ENCODE results near the gene DDX10.

DDX10 gene

DNA sequence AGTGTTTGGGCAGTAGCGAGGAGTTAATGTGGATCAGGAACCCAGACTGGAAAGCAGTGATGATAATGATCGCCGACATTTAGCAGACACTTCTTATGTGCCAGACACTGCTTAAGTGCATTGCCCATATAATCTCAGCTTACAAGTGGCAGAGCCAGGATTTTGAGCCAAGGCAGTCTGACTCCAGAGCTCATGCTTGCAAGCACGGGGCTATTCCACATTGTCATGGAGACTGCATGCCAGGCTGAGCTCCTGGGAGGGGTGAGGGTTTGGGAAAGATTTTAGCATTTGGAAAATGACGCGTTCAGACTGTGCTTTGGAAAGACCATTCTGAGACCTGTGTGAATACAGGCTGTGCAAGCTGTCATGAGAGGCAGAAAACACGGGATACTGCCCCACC lies 302.7 kb downstream of the DDX10 start:
- Histone ChIP-seq H3K36me3 (ENCODE audit: insufficient read depth, low read length) (no peaks in the 10 kb centered on the region), H3K27me3 (ENCODE audit: insufficient read depth, low read length) (no peaks in the 10 kb centered on the region), H2AFZ (ENCODE audit: low read length, unreplicated experiment) (no peak overlapping the region), H3K79me2 (ENCODE audit: control insufficient read depth, insufficient read depth, low read length, unreplicated experiment) (no peaks in the 10 kb centered on the region), H3K4me1 (ENCODE audit: control insufficient read depth, insufficient read depth, low read length, unreplicated experiment) (peaks cover 4% of the 10 kb centered on the region), H3K27ac (ENCODE audit: low read depth, low read length) (no peak overlapping the region), H3K4me3 (ENCODE audit: low read depth, low read length) (no peak overlapping the region)

DNA sequence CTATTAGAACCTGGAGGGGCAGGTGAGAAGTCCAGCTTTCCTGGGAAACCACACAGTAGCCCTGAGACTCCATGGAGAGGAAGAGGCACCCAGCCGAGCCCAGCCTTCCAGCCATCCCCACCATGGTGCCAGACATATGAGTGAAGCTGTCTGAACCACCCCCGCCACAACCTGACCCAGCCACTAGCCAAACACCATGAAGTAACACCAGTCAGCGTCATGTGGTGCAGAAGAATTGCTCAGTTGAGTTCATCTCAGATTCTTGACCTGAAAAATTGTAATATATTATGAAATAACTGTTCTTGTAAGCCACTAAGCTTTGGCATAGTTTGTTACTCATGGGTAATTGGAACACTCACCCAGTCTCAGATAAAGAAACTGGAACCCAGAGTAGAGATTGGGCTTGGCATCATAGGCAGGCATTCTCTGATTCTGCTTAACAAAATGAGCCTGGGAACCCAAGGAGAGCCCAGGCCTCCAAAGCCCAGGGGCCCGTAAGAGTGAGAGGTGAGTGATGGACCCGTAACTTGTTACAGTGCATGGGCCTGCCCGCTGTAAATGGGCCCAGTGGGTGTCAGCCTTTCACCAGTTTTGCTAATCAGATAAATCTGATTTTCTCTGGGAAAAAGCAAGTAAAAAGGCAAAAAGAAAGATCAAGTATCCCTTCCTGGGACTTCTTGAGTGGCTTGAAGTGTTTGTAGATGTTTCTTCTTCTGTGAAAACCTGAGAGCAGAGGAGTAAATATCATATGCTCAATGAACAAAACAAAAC lies 305.5 kb downstream of the DDX10 start:
- H3K4me1 ChIP-seq (ENCODE audit: control insufficient read depth, insufficient read depth, low read length, unreplicated experiment), result peaks cover 19% of the 10 kb centered on the region
- H3K4me3 ChIP-seq (ENCODE audit: low read depth, low read length), result no peak overlapping the region
- H2AFZ ChIP-seq (ENCODE audit: low read length, unreplicated experiment), result no peak overlapping the region
- no peak overlapping the region for H3K27ac ChIP-seq (ENCODE audit: low read depth, low read length)
- no peaks in the 10 kb centered on the region for H3K36me3 ChIP-seq (ENCODE audit: insufficient read depth, low read length)
- no peaks in the 10 kb centered on the region for H3K27me3 ChIP-seq (ENCODE audit: insufficient read depth, low read length)
- H3K79me2 ChIP-seq (ENCODE audit: control insufficient read depth, insufficient read depth, low read length, unreplicated experiment), result no peaks in the 10 kb centered on the region

DNA sequence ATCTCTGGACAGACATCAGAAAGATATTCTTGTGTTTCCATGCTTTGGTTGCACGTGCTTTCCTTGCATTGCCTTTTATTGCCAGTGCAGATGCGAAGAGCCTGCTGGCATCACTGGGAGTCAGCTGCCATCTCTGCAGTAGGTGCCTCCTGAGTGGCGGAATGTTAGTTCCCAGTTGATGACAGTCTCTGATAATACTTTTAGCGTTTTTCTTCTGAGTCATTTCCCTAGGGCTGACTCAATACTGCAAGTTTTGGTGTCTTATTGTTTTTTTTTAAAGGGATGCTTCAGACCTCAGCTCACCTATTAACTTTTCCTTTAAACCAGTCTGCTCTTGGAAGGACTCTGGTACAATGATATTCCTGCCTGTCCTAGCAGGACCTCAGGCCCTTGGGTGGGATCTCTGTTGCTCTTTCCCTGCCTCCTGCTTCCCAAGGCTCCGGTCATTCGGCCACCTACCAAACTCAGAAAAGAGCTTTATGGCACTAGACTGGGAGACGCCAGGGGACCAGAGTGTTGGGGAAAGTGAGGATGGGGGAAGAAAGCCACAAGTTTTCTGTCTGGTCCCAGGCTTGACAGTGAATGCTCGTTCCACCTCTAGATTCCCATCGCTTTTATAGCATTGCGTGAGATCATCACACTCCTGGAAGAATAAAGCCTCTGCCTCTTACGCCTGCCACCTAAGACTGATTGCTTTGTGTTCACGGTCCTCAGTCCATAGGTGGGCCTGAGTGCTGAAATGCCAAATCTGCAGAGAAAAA lies 308.7 kb downstream of the DDX10 start:
- Histone ChIP-seq H3K36me3 (ENCODE audit: insufficient read depth, low read length) (no peaks in the 10 kb centered on the region), H3K4me1 (ENCODE audit: control insufficient read depth, insufficient read depth, low read length, unreplicated experiment) (peaks cover 15% of the 10 kb centered on the region), H3K4me3 (ENCODE audit: low read depth, low read length) (no peak overlapping the region), H3K79me2 (ENCODE audit: control insufficient read depth, insufficient read depth, low read length, unreplicated experiment) (no peaks in the 10 kb centered on the region), H3K27me3 (ENCODE audit: insufficient read depth, low read length) (no peaks in the 10 kb centered on the region), H3K27ac (ENCODE audit: low read depth, low read length) (peak overlapping the region; percentile 15; the same call in 1 of the 2 replicates), H2AFZ (ENCODE audit: low read length, unreplicated experiment) (no peak overlapping the region)

DNA sequence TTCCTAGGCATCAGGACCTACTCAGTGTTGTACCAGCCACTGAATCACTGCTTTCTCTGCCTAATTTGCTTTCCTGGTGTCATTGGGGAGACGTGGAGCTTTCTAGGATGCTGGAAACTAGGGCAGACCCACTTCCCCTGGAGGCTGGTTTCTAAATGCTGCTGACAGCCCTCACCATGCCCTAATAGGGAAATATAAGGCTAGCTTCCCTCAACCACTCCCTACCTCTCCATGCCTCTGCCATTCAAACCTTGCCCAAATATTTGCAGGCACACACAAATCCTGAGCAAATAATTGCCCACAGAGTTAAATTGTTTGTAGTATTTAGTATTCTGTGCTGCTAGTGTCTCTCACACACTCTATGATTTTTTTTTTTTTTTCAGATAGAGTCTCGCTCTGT lies 310.2 kb downstream of the DDX10 start:
- peaks cover 15% of the 10 kb centered on the region for H3K4me1 ChIP-seq (ENCODE audit: control insufficient read depth, insufficient read depth, low read length, unreplicated experiment)
- no peak overlapping the region for H3K4me3 ChIP-seq (ENCODE audit: low read depth, low read length)
- no peaks in the 10 kb centered on the region for H3K79me2 ChIP-seq (ENCODE audit: control insufficient read depth, insufficient read depth, low read length, unreplicated experiment)
- no peak overlapping the region for H2AFZ ChIP-seq (ENCODE audit: low read length, unreplicated experiment)
- H3K27me3 ChIP-seq (ENCODE audit: insufficient read depth, low read length), result no peaks in the 10 kb centered on the region
- H3K27ac ChIP-seq (ENCODE audit: low read depth, low read length), result no peak overlapping the region
- H3K36me3 ChIP-seq (ENCODE audit: insufficient read depth, low read length), result no peaks in the 10 kb centered on the region

DNA sequence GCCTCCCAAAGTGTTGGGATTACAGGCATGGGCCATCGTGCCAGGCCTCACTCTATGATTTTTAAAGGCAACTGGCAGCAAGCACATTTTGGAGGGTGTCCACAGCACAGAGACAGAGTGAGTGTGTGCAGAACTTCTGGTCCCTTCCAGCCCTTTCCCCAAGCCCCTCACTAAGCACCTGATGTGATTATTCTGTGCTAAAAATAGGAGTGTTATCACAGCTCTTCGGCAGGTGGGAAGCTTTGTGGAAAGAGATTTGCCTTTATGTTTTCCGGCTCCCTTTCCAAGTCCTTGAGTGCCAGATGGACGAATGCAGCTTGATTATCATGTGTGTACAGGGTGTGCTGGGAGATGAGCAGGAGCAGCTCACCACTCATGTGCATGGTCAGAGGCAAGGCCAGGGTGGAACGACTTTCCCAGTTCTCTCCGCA lies 310.8 kb downstream of the DDX10 start:
- Histone ChIP-seq H3K4me3 (ENCODE audit: low read depth, low read length) (no peak overlapping the region), H3K27ac (ENCODE audit: low read depth, low read length) (no peak overlapping the region), H3K4me1 (ENCODE audit: control insufficient read depth, insufficient read depth, low read length, unreplicated experiment) (peaks cover 15% of the 10 kb centered on the region), H3K27me3 (ENCODE audit: insufficient read depth, low read length) (no peaks in the 10 kb centered on the region), H2AFZ (ENCODE audit: low read length, unreplicated experiment) (no peak overlapping the region), H3K36me3 (ENCODE audit: insufficient read depth, low read length) (no peaks in the 10 kb centered on the region), H3K79me2 (ENCODE audit: control insufficient read depth, insufficient read depth, low read length, unreplicated experiment) (no peaks in the 10 kb centered on the region)

DNA sequence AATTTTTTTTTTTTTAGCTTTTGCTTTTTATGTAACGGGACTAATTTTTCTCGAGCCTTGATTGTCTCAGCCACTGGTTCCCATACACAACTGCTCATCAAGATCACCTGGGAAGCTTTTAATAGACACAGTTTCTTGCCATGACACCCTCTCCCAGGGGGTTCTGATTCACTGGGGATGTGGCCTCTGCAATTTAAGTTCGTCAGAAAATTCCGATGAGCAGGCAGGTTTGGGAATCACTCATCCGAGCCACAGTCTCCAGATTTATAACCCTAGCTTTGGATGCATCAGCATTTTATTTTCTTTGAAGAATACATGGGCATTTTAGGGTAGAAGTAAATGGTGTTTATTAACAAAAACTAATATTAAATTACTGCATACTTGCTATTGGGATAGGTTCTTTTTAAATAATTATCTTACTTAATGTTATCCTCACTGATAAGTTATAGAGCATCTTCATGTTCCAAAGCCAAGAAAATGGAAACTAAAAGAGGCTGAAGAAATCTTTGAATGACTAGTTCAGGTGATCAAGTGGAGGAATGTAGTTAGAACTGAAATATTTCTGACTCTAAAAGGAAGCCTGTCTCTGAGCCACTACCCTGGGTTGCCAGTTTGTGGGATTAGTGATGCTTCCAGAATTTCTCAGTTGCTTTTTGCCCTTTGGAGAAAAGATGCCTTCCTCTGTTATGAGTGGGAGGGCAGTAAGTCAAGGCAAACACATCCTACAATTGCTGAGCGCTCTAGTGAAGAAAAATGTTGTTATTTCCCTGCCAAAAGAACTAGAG lies 319.0 kb downstream of the DDX10 start:
- Histone ChIP-seq H3K79me2 (ENCODE audit: control insufficient read depth, insufficient read depth, low read length, unreplicated experiment) (no peaks in the 10 kb centered on the region), H3K27me3 (ENCODE audit: insufficient read depth, low read length) (no peaks in the 10 kb centered on the region), H3K27ac (ENCODE audit: low read depth, low read length) (no peak overlapping the region), H2AFZ (ENCODE audit: low read length, unreplicated experiment) (no peak overlapping the region), H3K4me3 (ENCODE audit: low read depth, low read length) (no peak overlapping the region), H3K36me3 (ENCODE audit: insufficient read depth, low read length) (no peaks in the 10 kb centered on the region), H3K4me1 (ENCODE audit: control insufficient read depth, insufficient read depth, low read length, unreplicated experiment) (peaks cover 16% of the 10 kb centered on the region)

DNA sequence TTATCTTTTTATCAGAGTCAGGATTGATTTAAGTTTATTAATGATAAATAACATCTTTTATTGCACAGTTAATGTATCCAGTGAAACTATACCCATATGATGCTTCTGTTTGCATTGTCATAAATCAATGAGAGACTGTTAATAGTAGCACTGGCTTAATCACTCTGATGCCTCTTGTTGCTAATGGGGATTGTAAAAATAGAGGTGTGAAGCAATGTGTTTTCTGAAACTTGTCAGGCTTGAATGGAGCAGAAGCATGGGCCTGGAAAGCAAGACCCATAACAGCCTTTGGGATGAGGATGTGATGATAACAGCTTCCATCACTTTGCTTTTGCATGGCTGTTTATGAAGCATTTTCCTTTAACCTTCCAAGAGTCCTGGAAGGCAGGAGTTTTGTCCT lies 319.7 kb downstream of the DDX10 start:
- Histone ChIP-seq H3K4me3 (ENCODE audit: low read depth, low read length) (no peak overlapping the region), H2AFZ (ENCODE audit: low read length, unreplicated experiment) (no peak overlapping the region), H3K27ac (ENCODE audit: low read depth, low read length) (no peak overlapping the region), H3K4me1 (ENCODE audit: control insufficient read depth, insufficient read depth, low read length, unreplicated experiment) (peaks cover 16% of the 10 kb centered on the region), H3K79me2 (ENCODE audit: control insufficient read depth, insufficient read depth, low read length, unreplicated experiment) (no peaks in the 10 kb centered on the region), H3K27me3 (ENCODE audit: insufficient read depth, low read length) (no peaks in the 10 kb centered on the region), H3K36me3 (ENCODE audit: insufficient read depth, low read length) (no peaks in the 10 kb centered on the region)

DNA sequence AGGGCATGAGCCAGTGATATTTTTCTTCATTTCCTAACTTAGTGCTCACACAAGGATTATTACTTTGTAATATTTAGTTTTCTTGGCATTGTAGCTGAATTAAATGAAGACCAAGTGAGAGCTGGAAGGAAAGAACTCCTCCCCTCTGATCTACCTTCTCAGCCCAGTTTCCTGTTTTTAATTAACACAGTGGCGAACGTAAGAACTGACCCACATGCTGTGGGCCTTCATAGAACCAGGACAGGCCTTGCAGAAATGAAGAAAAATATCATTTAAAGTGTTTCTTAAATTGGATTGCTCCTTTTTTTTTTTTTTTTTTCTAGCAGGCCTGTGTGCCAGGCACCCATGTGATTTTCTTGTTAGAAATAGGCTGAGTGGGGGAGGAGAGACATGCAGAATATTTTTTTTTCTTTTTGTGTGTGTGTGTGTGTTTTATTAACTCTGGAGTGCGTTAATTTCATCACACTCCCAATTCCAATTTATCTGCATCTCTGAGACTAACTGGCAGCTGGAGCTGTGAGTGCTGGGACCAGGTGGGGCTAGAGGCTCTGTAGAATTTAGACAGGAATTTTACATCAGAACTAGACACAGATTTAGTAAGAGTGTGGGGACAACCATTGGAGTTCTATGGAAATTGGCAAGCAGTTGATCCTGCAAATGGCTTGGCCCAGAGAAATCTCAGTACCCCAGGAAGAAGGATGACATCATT lies 320.5 kb downstream of the DDX10 start:
- peaks cover 16% of the 10 kb centered on the region for H3K4me1 ChIP-seq (ENCODE audit: control insufficient read depth, insufficient read depth, low read length, unreplicated experiment)
- H3K79me2 ChIP-seq (ENCODE audit: control insufficient read depth, insufficient read depth, low read length, unreplicated experiment), result no peaks in the 10 kb centered on the region
- no peak overlapping the region for H2AFZ ChIP-seq (ENCODE audit: low read length, unreplicated experiment)
- peak overlapping the region; percentile 32; the same call in 1 of the 2 replicates for H3K27ac ChIP-seq (ENCODE audit: low read depth, low read length)
- H3K27me3 ChIP-seq (ENCODE audit: insufficient read depth, low read length), result no peaks in the 10 kb centered on the region
- H3K4me3 ChIP-seq (ENCODE audit: low read depth, low read length), result no peak overlapping the region
- H3K36me3 ChIP-seq (ENCODE audit: insufficient read depth, low read length), result no peaks in the 10 kb centered on the region

DNA sequence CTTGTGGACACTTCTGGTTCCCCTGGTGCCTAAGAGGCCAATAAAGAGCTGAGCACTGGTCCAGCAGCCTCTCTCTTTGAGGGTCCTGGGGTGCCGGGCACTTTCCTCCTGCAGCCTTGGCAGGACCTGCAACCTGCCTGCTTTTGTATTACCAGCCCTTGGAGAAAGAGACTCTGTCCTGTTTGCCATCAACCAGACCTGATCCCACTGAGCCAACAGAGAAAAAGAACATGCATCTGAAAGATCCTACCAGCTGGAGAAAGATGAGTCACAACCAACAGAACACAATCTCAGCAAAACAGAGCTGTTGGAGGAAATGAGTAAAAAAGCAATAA lies 321.0 kb downstream of the DDX10 start:
- Histone ChIP-seq H2AFZ (ENCODE audit: low read length, unreplicated experiment) (peak overlapping the region; percentile 77), H3K27me3 (ENCODE audit: insufficient read depth, low read length) (no peaks in the 10 kb centered on the region), H3K4me1 (ENCODE audit: control insufficient read depth, insufficient read depth, low read length, unreplicated experiment) (peaks cover 16% of the 10 kb centered on the region), H3K4me3 (ENCODE audit: low read depth, low read length) (peak overlapping the region; percentile 51; the same call in 1 of the 2 replicates), H3K79me2 (ENCODE audit: control insufficient read depth, insufficient read depth, low read length, unreplicated experiment) (no peaks in the 10 kb centered on the region), H3K36me3 (ENCODE audit: insufficient read depth, low read length) (no peaks in the 10 kb centered on the region), H3K27ac (ENCODE audit: low read depth, low read length) (peak overlapping the region; percentile 32; the same call in 1 of the 2 replicates)

All from ACC112 (cell line).